HG02571 (cell line): ENCODE measurements around the gene KCNG2.

Source experiments
- ATAC-seq: cut with Tn5 transposase; IDR thresholded peaks from one replicate; pipeline ENCODE4 v1.9.1; 2021; ENCODE audit warnings: mild to moderate bottlenecking, moderate library complexity; ENCODE audit not compliant: unreplicated experiment

KCNG2 gene

DNA sequence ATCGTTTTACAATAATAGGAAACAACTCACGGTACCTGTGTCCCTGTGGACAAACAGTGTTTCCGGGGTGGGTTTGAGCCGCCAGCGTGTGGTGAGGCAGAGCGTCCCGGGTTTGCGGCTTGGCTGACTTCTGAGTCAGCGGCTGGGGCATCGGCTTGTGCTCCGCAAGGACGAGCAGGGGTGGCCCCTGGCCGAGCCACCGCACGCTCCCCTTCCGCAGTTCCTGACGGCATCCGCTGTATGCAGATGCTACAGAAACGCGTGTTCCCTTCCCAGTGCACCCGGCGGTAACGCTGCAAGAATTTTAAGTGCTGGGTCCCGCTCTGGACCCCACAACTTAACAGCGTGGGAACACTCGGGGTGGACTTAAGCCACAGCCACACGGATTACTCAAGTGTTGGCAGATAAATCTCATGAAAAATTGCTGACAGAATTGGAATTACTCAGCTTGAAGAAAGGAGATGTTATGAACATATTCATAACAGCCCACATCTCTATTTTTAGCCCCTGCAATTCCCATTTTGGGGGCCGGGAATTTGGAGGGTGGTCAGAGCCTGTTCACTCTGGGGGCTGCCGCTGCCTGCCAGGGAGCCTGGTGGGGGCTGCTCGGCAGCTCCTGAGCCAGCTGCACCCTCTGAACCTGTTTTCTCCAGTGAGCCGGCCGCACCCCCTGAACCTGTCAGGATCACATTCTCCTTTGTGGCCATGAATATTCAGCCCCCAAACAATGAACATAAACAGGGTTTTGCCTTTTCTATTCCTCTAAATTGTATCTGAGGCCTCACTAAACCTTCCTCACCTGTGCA, 12.6 kb upstream of the KCNG2 start:
- no peak for ATAC-seq

GRCh38 chr18:79785831-79786230, 11.9 kb upstream of the KCNG2 start:
- ATAC-seq, result no peak

GRCh38 chr18:79786304-79786703, 11.4 kb upstream of the KCNG2 start:
- no peak for ATAC-seq

DNA sequence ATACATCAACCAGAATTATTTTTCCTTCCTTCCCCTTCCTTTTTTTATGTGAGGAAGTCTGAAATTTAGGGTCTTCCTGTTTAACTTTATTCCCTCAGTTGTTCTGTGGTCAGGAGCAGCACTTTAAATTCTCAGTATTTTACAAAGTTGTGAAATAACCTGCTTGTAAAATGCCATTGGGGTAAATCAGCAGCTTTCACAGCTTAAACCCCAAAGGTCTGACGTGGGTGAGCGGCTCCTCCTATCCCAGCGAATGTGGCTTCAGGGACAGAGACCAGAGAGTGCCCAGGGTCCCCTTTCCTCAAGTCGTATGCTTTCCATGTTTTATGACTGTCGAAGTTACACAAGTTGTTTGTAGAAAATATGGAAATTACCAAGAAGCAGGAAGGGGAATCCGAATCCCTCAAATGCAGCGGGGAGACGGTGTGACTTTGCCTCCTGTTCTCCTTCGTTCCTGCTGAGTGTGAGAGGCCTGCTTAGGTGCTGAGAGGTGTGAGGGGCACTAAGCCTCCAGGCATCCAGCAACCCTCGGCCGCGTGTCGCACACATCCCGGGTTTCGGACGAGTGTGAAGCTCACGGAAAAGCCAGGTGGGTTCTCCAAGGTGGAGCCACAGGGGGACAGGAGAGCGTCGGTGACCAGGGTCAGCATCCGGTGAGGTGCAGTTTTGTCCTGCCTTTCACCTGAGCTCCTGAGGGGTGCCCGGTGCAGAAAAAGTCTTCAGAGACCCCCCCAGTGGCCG, 10.8 kb upstream of the KCNG2 start:
- ATAC-seq, result no peak

DNA sequence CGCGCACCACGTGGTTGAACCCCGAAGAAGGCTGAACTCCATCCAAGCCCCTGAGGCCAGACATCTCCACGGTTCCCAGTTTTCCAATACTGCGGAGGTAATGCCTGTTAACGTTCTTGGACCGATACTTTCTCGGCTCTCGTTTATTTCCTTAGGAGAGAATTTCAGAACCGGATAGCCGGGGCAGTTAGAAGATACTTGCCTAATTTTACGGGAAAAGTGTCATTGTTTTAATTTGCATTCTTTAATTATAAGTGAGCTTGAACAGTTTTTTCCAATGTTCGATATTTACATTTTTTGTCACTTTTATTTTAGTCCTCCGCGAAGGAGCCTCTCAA, 10.2 kb upstream of the KCNG2 start:
- ATAC-seq, result no peak

DNA sequence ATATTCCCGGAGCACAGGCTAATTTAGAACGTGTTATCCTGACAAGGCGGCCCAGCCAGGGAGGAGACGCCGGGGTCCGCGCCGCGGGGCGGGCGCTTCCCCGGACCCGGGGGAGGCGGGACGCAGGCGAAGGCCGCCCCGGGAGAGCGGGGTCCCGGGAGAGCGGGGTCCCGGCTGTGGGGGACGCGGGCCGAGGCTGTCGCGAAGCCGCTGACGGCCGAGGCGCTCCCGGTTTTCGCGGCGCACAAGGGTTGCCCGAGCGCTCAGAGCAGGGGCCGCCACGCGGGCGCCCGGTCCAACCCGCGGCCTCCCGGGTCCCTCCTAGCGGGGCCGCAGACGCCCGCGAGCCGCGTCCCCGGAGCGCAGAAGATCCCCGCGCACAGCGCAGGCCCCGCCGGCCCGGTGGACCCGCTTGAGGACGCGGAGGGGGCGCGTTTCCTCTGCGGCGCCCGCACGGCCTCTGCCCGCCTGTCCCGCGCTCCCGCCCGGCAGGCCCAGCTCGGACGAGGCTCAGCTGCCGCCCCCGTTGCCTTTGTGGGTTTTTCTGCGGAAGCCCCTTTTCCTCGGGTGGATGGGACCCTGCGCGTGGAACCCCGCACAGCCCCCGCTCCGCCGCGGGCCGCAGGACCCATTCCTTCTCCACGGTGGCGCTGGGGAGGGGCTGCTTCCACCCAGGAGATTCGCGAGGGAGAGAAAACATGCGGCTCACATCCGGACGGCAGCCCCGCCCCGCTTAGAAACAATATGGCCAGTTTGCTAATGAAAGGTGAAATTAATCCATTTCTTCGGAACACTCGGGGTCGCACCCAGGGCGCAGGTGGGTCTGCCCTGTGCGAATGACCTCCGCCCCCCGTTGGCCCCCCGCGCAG, 9.6 kb upstream of the KCNG2 start:
- ATAC-seq, result no peak

- ATAC-seq, result no peak
Observed at GRCh38 chr18:79788734-79789085, 9.0 kb upstream of the KCNG2 start.

- ATAC-seq, result no peak
Observed at GRCh38 chr18:79789091-79789891, 8.4 kb upstream of the KCNG2 start.

GRCh38 chr18:79789901-79790890, 7.5 kb upstream of the KCNG2 start:
- no peak for ATAC-seq

DNA sequence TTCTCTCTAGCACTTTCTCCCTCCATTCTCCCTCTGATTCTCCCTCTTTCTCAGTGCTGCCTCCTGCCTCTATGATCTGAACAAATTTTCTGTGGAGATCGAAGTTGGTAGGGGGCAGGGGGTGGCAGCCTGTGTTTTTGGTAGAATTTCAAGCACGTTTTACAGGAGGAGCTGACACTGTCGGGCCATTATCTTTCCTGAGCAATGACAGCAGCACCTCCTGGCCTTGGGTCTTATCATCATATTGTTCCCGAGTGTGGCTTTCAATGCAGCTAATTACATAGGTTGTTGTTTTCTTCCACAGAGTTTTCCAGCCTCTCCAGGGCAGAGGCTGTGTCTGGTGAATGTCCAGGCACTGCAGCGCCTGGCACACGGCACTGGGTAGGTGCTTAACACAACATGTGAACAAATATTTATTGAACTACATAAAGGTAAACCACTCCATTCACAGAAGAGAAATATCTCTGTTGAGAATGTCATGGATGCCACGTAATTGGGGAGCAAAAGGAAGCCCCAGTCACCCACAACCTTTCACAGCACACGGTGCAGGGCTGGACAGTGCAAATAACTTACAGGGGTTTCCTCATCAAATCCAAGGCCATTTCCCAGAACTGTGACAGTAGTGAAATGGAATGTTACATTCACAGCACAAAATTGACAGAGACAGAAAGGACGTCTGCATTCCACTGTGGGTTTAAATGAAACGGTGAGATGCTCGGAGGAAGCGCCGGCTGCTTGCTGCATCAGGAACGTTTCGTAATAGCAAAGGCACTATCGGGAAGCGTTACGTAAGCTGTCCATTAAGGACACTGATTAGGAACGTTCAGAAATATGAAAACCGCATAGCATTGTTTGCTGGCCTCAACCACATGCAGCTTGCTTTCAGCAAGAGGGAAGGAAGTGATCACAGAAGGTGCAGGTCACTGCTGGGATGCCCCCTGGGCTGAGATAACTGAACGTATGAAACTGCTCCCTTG, 6.5 kb upstream of the KCNG2 start:
- no peak for ATAC-seq

DNA sequence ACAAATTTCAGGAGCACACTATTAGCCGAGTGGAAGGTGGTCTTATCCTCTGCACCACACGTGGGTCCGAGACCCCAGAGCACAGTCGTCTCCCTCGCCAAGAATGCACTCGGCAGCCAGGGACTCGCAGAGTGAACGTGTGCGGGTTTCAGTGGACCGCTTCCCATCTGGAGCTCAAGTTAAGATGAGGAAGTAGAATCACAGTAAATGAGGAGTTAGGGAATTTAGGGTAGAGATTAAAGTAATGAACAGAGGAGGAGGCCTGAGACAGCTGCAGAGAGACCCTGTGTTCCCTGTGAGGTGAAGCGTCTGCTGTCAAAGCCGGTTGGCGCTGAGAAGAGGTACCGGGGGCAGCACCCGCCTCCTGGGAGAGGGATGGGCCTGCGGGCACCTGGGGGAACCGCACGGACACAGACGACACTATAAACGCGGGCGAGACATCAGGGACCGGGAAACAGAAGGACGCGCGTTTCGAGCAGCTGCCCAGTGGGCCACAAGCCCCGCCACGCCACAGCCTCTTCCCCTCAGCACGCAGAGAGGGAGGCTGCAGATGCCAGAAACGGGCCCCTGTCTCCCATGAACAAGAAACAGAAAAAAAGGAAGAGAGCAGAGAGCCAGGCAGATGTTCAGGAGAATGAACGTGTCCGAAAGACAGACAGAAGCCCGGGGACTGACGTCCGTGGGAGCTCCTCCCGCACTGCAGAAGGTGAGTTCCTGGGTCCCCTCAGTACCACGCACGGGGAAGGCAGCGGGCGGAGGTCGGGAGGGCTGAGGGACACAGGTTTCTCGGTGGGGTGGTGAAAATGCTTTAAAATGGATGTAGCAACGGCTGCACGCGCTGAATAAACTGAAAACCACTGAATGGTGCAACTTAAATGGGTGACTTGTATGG, 5.4 kb upstream of the KCNG2 start:
- ATAC-seq, result no peak

GRCh38 chr18:79792988-79793355, 4.8 kb upstream of the KCNG2 start:
- no peak for ATAC-seq

DNA sequence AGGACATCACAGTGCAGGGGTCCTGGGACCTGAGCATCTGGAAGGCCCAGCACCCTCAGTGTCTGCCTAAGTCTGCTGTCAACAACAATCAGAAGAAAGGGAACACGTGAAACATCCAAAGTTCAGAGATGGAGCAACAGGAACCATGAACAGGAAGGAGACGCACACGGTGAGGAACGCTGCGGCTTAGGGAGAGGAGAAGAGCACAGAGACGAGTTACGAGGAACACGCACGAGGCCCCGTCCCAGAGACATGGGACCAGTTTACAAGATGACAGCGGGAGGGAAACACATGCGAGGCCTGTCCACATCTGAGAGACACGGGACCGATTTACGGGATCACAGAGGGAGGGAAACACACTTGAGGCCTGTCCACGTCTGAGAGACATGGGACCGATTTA, 2.9 kb upstream of the KCNG2 start:
- ATAC-seq, result no peak

DNA sequence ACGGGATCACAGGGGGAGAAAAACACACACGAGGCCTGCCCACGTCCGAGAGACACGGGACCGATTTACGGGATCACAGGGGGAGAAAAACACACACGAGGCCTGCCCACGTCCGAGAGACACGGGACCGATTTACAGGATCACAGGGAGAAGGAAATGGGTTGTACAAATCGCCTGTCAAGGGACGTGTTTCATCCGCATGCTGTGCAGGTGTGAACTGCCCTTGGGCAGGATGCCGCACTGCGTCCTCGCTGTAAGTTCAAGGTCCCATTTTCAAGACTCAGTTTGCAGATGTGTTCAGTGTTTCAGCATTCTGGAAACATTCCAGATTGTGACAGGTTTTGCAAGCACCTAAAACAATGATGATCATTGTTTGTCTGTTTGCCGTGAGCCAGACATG, 2.3 kb upstream of the KCNG2 start:
- no peak for ATAC-seq

GRCh38 chr18:79796016-79796415, 1.7 kb upstream of the KCNG2 start:
- no peak for ATAC-seq

DNA sequence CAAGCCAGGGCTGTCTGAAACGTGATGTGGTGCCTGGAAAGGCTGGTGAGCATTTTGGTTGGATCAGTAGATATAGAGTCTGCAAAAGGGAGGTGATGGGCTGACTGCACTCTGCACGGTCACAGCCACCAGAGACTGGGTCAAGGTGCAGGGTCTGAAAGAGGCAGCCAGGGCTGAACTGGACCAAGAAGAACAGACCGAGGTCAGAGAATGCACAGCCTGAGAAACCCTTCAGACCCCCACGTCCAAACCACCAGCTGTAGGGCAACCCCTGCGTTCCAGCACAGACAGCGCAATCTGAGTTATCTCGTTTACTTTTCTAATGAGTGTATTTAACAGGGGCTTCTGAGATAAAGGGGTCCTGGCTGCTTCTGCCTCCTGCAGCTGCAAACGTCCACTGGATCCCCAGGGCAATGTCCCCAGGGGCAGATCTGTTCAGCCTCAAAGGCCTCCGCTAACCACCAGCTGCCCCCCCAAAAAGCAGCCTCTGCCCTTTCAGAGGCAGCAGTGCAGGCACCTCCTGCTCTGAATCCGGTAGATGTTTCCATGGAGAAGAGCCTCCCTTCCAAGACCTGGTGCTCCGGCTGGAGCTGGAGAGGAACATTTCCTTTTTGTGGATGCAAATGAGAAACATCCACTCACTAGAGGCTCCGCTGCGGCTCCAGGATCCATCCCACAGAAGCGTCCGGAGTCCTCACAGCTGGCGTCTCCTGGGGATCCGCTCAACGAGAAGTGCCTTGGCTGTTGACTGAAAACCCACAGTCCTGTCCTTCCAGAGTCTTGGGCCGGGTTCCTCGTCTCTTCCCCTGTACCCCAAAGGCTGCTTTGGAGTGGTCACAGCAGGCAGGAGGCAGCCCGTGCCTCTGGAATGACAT, 970 bp upstream of the KCNG2 start:
- no peak for ATAC-seq
